ENCODE measurements around the gene CST9. TPM values are rescaled to one million over a fixed set of nuclear protein-coding genes. Genes with fewer than 3 reads are reported as not detected.

CST9 gene
- total and polyA plus RNA-seq, 2 of the 13 experiments (the other 11 are each of a cell fraction or from before 2014, with no cell fraction given): 0.07 TPM; not detected in 1

DNA sequence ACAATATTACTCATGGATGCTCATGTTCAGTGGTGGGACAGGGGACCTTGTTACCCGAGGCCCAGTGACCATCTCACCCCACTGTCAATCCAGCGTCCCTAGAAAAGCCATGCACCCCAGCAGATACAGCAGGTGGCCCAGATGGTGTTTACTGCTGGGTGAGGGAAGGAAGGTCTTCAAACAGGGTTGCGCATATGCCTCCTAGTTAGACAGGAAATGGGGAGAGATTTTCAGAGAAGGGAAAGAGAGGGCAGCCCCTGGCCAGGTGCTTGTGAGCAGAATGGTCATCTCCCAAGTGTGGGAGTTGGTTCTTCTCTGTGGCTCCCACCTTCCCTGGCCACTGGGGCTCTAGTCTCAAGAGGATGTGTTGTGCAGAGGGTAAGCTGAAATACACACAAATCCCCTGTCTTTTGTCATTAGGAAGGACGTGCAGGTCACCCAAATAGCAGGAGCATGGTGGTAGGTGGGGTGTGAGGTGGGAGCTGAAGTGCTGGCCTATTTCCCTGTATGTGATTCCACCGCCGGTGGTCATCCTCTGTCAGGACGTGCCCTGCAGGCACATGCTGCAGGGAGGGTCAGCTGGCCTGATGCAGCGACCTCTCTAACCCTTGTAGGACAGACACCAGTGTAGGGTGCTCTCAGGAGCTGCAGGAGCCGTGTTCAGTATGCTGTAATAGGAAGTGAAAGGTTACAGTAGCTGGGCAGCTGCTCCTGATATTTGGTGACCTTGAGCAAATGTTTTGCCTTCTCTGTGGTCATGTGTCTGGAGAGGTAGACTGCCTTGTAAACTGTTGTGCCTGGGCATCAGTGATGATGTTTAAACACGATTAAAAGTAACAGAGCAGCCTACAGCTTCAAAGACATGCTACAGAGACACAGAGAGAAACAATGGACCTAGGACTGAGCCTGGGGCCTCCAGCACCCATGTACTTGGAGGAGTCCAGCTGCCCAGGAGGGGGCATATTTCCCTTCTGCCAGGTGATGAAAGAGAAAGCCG is 35.3 kb upstream of the CST9 start (continued):
- TF ChIP-seq, protein P1, sequence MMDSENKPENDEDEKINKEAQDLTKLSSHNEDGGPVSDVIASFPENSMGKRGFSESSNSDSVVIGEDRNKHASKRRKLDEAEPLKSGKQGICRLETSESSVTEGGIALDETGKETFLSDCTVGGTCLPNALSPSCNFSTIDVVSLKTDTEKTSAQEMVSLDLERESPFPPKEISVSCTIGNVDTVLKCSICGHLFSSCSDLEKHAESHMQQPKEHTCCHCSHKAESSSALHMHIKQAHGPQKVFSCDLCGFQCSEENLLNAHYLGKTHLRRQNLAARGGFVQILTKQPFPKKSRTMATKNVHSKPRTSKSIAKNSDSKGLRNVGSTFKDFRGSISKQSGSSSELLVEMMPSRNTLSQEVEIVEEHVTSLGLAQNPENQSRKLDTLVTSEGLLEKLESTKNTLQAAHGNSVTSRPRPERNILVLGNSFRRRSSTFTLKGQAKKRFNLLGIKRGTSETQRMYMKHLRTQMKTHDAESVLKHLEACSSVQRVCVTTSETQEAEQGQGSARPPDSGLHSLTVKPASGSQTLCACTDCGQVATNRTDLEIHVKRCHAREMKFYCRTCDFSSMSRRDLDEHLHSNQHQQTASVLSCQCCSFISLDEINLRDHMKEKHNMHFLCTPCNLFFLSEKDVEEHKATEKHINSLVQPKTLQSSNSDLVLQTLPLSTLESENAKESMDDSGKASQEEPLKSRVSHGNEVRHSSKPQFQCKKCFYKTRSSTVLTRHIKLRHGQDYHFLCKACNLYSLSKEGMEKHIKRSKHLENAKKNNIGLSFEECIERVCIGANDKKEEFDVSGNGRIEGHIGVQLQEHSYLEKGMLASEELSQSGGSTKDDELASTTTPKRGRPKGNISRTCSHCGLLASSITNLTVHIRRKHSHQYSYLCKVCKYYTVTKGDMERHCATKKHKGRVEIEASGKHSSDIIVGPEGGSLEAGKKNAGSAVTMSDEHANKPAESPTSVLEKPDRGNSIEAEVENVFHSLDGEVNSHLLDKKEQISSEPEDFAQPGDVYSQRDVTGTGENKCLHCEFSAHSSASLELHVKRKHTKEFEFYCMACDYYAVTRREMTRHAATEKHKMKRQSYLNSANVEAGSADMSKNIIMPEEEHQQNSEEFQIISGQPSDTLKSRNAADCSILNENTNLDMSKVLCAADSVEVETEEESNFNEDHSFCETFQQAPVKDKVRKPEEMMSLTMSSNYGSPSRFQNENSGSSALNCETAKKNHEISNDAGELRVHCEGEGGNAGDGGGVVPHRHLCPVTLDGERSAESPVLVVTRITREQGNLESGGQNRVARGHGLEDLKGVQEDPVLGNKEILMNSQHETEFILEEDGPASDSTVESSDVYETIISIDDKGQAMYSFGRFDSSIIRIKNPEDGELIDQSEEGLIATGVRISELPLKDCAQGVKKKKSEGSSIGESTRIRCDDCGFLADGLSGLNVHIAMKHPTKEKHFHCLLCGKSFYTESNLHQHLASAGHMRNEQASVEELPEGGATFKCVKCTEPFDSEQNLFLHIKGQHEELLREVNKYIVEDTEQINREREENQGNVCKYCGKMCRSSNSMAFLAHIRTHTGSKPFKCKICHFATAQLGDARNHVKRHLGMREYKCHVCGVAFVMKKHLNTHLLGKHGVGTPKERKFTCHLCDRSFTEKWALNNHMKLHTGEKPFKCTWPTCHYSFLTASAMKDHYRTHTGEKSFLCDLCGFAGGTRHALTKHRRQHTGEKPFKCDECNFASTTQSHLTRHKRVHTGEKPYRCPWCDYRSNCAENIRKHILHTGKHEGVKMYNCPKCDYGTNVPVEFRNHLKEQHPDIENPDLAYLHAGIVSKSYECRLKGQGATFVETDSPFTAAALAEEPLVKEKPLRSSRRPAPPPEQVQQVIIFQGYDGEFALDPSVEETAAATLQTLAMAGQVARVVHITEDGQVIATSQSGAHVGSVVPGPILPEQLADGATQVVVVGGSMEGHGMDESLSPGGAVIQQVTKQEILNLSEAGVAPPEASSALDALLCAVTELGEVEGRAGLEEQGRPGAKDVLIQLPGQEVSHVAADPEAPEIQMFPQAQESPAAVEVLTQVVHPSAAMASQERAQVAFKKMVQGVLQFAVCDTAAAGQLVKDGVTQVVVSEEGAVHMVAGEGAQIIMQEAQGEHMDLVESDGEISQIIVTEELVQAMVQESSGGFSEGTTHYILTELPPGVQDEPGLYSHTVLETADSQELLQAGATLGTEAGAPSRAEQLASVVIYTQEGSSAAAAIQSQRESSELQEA (CRISPR knock-in tag; IDR thresholded peaks at IDR 0.05; ENCODE audit: not compliant biosample characterization): no peak
- TF ChIP-seq, protein P2, sequence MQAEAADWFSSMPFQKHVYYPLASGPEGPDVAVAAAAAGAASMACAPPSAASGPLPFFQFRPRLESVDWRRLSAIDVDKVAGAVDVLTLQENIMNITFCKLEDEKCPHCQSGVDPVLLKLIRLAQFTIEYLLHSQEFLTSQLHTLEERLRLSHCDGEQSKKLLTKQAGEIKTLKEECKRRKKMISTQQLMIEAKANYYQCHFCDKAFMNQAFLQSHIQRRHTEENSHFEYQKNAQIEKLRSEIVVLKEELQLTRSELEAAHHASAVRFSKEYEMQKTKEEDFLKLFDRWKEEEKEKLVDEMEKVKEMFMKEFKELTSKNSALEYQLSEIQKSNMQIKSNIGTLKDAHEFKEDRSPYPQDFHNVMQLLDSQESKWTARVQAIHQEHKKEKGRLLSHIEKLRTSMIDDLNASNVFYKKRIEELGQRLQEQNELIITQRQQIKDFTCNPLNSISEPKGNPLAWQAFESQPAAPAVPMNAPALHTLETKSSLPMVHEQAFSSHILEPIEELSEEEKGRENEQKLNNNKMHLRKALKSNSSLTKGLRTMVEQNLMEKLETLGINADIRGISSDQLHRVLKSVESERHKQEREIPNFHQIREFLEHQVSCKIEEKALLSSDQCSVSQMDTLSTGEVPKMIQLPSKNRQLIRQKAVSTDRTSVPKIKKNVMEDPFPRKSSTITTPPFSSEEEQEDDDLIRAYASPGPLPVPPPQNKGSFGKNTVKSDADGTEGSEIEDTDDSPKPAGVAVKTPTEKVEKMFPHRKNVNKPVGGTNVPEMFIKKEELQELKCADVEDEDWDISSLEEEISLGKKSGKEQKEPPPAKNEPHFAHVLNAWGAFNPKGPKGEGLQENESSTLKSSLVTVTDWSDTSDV (CRISPR knock-in tag; IDR thresholded peaks at IDR 0.05): no peak
- peak; percentile 35; the same call in 1 of the 2 replicates for TF ChIP-seq ZNF746 (CRISPR knock-in tag; IDR thresholded peaks at IDR 0.05)
- TF ChIP-seq, protein P3, sequence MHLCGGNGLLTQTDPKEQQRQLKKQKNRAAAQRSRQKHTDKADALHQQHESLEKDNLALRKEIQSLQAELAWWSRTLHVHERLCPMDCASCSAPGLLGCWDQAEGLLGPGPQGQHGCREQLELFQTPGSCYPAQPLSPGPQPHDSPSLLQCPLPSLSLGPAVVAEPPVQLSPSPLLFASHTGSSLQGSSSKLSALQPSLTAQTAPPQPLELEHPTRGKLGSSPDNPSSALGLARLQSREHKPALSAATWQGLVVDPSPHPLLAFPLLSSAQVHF (CRISPR knock-in tag; IDR thresholded peaks at IDR 0.05): no peak
- TF ChIP-seq ETV6 (CRISPR knock-in tag; conservative IDR thresholded peaks at IDR 0.05): peak; percentile 48
- TF ChIP-seq PRPF4 (IDR thresholded peaks at IDR 0.05; ENCODE audit: low read depth, low read length, poor library complexity, severe bottlenecking): no peak
- TF ChIP-seq ZKSCAN8 (CRISPR knock-in tag; IDR thresholded peaks at IDR 0.05; ENCODE audit: borderline replicate concordance): peak; percentile 68; the same call in 1 of the 2 replicates
- no peak for TF ChIP-seq PCBP2 (optimal IDR thresholded peaks at IDR 0.05; ENCODE audit: low read depth, low read length, poor library complexity, severe bottlenecking)
- TF ChIP-seq SRSF1 (optimal IDR thresholded peaks at IDR 0.05; ENCODE audit: low read depth, low read length): no peak
- TF ChIP-seq, protein P4, sequence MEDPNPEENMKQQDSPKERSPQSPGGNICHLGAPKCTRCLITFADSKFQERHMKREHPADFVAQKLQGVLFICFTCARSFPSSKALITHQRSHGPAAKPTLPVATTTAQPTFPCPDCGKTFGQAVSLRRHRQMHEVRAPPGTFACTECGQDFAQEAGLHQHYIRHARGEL (CRISPR knock-in tag; IDR thresholded peaks at IDR 0.05): no peak
- no peak; the same call in 1 of the 2 replicates for TF ChIP-seq BRCA1 (CRISPR knock-in tag; IDR thresholded peaks at IDR 0.05)
- TF ChIP-seq ZNF75D (CRISPR knock-in tag; IDR thresholded peaks at IDR 0.05; ENCODE audit: borderline replicate concordance): no peak
- TF ChIP-seq ZNF331 (CRISPR knock-in tag; IDR thresholded peaks at IDR 0.05): 0 out of 2 replicates have a peak, but pooled peaks have one; percentile 75

All from HepG2 (cell line).